Colon (tissue), 2 donors: ENCODE results near the gene CDK9.

Source experiments
- FAIRE-seq: peaks from 2 replicates; lab custom pipeline; 2012; peaks lifted over from hg19 to GRCh38; lab: Jason Lieb, UNC
- donor health status: control.
- donor health status: control.

Gene CDK9

DNA sequence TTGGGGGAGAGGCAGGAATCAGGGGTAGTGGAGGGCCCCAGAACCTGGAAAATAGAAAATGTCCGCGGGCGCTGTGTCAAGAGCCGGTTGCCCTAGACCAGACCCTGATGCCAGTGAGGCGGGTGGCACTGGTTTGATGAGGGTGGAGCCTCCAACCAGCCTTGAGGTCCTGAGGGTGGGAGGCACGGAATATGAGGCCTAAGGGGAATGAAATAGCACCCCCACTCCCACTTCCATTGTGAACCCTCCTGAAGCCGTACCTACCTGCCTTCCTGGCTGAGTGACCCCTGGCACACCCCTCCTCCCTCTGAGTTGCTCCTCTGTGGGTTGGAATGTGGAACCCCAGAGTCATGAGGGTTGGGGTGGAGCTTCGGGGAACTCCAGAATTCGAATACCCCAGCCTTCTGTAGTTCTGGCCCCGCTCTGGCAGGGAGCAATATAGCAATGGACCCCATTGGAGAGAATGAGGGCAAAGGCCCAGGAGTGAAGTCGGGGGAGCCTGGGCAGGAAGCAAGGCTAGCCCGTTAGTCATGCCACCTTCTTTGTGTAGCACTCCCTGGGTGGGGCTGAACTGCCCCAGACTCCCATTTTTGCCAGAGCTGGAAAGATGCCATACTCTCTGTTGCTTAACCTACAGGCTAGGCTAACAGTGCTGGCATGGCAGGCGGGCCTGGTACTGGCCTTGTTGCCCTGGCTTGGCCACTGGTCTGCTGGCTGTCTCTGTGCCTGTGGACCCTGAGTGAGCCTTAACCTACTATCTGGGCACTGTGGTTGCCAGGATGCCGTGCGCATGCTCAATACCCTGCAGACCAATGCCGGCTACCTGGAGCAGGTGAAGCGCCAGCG lies 17.9 kb downstream of the CDK9 start:
- FAIRE-seq = no peak

DNA sequence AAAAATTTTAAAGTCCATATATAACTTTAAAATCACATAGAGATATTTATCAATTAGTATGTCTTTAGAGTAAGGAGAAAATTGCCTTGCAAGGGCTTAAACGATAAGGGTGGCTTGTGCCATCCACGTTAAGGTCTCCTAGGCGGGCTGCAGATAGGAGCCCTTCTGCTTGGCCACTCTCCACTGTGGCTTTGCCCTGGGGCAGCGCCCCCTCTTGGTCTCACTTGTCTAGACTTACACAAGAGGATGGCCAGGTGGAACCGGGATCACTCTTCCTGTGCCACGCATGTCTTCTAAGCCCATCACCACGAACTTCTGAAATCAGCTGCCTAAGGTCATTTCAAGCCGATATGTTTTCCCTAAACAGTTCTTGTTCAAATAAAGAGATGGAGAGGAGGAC lies 19.8 kb downstream of the CDK9 start:
- no peak for FAIRE-seq

DNA sequence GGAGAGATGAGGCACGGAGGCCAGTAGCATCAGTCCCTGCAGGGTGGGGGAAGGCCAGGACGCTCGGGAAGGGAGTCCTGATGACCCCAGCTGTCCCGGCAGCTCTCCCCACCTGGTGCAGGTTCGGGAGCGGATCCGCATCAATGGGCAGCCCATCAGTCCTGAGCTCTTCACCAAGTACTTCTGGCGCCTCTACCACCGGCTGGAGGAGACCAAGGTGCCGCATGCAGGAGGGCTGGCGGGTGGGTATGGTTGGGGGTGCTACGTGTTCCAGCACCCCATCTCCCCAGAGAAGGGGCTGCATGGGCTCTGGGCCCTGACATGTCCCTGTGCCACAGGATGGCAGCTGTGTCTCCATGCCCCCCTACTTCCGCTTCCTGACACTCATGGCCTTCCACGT lies 21.0 kb downstream of the CDK9 start:
- no peak for FAIRE-seq

DNA sequence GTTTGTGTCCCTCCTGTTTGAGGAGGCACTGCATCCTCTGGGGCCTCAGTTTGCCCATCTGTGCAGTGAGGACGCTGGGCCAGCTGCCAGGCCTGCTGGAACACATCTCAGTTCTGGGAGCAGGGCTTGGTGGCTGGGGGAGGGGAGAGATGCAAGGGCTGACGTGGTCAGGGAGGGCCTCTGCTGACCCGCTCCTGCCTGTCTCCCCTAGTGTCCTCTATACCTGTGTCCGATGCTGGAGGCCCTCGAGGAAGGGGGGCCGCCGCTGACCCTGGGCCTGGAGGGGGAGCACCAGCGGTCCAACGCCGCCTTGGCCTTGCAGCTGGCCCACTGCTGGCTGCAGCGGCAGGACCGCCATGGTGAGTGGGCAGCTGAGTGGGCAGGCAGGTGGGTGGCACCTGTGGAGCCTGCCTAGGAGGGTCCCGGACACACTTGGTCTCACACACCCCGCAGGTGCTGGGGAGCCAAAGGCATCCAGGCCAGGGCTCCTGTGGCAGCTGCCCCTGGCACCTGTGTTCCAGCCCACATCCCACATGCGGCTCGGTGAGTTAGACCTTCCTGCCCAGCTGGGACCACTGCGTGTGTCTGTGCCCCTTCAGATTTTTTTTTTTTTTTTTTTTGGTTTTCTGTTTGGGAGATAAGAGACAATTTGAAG lies 22.6 kb downstream of the CDK9 start:
- FAIRE-seq = no peak

DNA sequence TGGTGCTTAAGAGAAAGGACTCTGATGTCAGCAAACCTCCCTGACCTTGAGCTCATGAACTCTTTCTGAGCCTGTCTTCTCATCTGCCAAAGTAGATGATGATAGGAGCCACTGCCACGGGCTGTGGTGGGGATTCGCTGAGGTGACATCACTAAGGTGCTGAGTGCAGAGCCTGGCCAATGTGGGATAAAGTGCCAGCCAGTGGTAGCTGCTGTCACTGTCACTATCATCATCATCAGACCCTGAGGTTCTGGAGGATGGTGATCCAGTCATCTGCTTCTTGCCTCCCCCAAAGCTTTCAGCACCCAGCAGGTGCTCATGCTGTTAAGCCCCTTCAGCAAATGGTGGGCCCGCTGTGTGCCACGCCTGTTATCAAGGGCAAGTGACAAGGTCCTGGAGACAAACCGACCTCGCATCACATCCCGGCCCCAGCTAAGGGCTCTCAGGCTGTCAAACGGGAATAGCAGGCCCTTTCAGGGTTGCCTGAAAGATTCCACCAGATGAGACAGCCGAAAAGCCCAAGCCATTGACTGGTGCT lies 23.2 kb downstream of the CDK9 start:
- FAIRE-seq = no peak

DNA sequence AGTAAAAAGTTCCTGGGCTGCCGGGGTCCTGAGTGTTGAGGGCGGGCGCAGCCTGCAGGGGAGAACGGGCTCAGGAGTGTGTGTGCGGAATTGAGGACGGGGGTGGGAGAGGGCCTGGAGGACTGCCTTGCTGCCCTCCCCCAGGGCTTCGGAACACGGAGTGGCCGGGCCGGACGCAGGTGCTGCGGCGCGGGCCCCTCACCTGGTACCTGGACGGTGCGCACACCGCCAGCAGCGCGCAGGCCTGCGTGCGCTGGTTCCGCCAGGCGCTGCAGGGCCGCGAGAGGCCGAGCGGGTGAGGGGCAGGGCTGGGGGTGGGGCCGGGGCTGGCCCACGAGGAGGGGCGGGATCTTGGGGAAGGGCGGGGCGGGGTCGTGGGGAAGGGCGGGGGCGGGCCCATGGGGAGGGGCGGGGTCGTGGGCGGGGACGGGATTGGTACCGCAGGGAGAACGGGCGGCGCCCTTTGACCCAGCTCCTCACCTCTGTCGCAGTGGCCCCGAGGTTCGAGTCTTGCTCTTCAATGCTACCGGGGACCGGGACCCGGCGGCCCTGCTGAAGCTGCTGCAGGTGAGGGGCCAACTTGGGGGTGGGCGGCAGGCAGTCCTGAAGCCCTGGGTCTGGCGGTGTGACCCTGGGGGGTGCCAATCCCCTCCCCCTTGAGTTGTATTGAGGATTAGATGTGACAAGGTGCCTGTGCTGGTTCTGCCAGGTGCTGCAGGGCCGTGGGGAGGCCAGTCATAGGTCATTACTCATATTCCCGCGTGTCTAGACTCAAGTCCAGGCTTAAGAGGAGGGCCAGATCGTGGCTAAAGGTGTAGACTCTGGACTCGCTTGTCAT lies 23.9 kb downstream of the CDK9 start:
- FAIRE-seq = no peak

DNA sequence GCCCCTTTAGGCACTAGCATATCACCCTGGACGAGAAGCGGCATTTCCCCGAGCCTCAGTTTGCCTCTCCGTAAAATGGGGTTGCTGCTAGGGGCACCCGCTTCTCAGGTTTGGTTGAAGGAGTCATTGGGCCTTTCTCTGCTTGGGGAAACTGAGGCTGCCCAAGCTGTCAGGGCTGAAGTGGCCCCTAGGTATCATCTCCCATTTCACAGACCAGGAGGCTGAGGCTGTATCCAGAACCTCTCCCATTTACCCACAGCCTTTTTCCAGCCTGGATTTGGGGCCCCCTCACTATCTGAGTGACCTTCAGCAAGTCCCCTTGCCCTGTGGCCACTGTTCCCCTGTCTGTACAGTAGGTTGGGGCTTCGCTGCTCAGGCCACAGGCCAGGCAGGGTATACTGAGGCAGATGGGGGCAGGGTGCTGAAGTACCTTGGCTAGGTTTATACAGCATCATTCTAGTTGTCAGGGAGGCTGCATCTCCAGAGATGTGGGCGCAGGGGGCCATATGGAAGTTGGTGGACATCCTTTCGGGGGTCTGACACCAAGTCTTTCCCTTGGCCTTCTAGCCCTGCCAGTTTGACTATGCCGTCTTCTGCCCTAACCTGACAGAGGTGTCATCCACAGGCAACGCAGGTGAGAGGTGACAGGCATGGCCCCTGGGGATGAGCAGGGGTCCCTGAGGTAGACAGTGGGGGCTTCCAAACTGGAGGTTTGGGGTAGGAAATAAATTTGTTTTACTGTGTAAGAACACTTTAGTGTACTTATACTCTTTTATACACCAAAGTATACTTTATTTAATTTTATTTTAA lies 24.7 kb downstream of the CDK9 start:
- no peak for FAIRE-seq

DNA sequence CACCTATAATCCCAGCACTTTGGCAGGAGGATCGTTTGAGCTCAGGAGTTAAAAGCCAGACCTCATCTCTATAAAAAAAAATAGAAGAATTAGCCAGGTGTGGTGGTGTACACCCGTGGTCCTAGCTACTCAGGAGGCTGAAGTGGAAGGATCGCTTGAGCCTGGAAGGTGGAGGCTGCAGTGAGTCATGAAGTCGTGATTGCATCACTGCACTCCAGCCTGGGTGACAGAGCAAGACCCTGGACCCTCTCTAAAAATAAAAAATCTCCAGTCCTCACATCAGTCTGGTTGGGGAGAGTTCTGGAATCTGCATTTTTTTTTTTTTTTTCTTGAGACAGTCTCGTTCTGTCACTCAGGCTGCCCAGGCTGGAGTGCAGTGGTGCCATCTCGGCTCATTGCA lies 26.2 kb downstream of the CDK9 start:
- FAIRE-seq = no peak

DNA sequence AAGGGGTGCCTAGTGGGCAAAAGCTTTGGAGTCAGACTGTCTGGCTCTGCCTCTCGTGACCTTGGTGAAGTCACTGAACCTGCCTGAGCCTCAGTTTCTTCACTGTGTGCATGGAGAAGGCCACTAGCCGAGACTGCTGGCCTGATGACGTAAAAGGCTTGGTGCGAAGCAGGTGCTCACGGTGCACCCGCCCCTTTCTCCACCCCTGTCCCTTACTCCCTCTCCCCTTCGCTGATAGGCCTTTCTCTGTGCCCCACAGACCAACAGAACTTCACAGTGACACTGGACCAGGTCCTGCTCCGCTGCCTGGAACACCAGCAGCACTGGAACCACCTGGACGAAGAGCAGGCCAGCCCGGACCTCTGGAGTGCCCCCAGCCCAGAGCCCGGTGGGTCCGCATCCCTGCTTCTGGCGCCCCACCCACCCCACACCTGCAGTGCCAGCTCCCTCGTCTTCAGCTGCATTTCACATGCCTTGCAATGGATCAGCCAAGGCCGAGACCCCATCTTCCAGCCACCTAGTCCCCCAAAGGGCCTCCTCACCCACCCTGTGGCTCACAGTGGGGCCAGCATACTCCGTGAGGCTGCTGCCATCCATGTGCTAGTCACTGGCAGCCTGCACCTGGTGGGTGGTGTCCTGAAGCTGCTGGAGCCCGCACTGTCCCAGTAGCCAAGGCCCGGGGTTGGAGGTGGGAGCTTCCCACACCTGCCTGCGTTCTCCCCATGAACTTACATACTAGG lies 27.3 kb downstream of the CDK9 start:
- no peak for FAIRE-seq

DNA sequence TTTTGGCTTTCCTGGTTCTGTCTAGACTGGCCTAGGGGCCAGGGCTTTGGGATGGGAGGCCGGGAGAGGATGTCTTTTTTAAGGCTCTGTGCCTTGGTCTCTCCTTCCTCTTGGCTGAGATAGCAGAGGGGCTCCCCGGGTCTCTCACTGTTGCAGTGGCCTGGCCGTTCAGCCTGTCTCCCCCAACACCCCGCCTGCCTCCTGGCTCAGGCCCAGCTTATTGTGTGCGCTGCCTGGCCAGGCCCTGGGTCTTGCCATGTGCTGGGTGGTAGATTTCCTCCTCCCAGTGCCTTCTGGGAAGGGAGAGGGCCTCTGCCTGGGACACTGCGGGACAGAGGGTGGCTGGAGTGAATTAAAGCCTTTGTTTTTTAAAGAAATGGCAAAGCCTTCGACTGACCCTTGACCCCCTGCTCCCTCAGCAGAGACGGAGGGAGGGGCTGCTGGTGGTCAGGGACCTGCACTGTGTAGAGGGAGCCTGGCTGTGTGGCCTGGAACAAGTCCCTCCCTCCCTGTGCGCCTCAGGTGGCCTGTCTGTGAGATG lies 27.9 kb downstream of the CDK9 start:
- FAIRE-seq = no peak

DNA sequence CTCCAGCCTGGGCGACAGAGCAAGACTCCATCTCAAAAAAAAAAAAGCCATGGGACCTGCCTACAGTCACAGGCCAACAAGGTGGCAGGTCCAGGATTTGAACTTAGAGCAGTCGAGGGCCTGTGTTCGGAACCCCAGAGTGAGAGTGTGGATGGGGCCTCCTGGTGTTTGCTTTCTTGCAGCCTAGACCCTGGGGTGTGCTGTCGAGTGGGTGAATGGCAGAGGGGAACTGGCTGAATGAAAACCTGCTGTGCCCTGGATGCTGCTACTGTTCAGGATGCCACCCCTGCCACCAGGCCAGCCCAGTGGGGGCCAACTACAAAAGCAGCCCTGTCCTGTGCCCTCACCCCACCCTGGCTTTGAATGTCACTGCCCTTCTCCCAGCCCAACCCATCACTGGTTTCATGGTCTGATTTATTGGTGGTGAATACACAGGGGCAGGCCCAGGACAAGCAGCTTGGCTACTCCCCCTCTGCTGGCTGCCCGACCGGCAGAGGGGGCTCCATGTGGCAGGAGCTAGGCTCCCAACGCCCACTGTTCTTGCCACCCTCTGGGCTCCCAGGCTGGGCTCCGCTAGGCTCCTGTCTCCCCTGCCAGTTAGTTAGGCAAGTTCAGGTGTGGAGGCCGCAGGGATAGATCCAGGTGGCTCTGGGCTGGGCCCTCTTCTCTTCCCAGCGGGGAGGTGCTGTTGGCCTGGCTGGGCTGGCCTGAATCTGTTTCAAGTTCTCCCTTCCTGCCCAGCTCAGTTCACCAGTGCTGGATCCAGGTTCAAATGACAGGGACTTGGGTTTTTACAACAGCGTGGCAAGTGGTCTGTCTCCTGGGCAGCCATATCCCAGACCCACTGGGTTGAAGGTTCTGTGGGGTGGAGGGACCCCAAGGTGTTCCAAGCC lies 29.0 kb downstream of the CDK9 start:
- no peak for FAIRE-seq

DNA sequence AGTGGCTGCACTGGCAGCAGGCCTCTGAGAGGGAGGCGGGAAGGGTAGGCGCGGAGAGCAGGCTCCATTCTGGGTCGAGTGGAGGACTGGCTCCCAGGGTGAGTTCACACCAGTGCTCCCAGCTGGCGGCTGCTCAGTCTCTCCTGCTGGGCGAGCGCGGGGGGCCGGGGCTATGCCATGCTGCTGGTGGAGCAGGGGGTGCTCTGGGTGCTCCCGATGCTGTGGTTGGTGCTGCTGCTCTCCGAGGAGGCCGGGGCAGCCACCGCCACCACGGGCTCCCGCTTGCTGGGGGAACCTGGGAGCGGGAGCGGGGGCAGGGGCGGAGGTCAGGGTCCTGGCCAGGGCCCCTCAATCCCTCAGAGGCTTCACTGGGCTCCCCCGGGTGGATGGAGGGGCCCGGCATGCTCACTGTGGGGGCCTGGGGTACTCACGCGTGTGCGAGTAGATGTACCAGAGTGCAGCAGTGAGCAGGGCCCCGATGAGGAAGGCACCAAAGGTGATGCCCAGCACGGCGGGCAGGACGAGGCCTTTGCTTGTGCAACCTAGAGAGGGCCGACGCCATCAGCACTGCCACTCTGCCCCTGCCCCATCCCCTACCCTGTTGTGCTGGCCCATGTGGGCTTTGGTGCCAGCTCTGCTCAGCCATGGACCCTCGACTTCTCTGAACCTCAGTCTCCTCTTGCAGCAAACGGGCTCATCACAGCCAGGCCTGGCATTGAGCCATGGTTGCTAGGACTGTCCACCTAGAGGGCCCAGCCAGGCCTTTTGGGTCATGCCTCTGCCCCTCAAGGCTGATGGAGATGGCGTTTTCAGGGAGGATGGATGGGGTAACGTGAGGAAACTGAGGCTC lies 29.9 kb downstream of the CDK9 start:
- FAIRE-seq = no peak

DNA sequence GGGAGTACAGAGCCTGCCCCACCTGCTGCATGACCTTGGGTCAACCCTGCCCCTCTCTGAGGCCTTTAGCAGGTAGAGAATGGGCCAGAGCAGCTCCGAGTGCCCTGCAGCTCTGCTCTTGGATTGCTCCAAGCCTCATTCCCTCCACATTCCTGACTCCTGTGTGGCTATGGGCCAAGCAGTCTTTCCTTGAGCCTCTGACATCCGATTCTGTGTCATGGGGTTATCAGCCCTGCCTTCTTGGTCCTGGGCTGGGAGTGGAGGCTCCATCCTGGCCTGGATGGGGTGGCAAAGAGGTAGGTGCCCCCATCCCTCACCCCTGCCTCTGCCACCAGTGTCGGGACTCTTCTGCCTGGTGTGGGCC lies 30.5 kb downstream of the CDK9 start:
- no peak for FAIRE-seq

DNA sequence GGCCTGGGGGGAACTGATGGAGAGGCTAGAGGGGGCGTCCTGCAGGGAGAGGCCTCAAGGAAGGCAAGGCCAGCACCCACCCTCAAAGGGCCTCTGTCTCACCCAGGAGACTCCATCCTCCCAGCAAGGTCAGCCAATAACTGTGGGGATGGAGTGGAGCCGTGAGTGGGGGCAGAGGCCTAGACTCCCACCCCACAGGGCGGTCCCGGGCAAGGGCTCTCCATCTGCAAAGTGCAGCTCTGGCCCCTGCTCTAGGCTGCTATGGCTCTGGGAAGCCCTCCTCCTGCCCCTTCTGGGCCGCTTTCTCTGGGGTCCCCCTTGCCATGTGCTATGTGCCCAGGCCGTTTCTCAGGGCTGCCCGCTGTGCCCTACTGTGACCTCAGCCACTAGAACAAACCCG lies 30.9 kb downstream of the CDK9 start:
- FAIRE-seq = no peak

DNA sequence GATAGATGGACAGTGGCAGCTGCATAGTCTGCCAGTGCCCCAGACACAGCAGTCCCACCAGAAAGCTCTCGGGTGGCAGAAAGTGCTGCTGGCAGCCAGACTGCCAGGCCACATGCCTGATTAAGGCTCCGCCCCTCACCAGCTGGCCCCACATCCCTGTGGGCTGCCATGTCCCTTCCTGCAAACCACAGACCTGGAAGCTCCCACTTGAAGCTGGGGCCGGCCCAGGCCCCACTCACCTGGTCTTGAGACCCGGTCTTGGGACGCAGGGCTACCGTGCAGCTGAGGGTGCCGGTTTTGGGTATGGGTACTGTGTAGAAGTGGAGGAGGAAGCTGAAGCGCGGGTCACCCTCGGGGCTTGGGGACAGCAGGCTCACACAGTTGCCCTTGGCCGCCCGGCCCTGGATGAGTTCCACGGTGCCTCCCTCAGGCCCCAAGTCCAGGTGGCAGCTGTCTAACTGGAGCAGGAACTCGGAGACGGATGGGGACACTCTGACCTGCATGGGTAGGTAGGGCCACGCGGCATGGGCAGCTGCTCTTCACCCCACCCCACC lies 32.1 kb downstream of the CDK9 start:
- FAIRE-seq = no peak

DNA sequence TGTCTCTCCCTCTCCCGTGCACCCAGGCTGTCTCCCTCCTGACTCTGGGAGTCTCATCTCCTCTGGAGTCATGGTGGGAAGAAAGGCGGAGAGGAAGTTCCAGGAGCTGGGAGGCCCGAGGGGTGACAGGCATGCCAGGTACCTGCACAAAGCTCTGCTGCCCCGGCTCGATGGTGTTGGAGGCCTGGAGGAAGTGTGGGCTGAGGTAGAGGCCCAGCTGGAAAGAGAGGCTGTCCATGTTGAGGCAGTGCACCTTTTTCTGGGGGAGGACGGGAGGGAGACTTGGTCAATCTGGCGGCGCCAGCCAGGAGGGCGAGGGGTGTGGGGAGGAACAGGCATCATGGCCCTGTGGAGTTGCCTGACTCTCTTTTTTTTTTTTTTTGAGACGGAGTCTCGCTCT lies 32.7 kb downstream of the CDK9 start:
- FAIRE-seq = no peak

DNA sequence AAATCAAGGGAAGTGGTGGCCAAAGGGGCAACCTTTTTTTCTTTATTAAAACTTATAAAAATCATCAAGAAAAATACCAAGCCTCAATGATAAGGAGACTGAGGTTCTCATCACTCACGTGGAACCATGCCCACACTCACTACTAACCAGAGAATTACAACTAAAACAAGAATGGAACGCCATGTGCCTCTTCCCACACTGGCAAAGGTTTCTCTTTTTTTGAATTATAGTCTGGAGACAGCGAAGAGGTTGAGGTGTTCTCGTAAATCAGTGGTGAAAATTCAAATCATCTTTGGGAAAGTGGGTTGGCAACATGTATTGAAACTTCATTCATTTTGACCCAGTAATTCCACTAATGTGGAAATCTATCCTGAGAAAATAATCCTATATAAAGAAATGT lies 36.3 kb downstream of the CDK9 start:
- no peak for FAIRE-seq

DNA sequence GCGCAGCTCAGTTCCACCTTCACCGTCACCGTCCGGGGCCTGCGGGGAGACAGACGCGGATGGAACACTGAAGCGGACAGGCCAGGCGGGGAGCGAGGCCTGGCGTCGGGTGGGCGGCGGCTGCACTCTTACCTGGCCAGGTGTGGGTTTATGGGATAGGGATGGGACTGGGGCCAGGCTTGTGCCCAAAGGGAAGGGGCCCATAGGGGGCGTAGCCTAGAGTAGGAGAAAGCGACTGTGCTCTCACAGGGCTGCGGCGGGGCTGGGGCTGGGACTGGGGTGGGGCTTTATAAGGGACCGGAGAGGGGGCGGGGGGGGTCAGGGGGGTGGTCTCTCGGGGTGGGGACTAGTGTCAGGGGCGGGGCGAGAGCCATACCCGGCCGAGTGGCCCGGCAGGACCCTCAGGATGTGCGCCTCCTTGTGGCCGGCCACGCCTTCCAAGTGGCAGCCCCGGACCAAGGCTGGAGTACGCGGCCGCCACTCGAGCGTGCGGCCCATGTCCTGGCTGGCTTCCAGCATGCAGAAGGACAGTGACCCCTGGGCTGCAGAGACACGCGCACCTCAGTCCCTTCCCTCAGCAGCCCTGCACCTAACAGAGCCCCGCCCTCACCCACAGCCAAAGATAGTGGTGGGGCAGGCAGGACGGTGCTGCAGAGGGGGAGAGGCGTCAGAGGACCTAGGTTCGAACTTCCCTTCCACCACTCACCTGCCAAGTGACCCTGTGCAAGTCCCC lies 39.7 kb downstream of the CDK9 start:
- no peak for FAIRE-seq
